ENCODE data around the gene SRGAP3.

The SRGAP3 gene

DNA sequence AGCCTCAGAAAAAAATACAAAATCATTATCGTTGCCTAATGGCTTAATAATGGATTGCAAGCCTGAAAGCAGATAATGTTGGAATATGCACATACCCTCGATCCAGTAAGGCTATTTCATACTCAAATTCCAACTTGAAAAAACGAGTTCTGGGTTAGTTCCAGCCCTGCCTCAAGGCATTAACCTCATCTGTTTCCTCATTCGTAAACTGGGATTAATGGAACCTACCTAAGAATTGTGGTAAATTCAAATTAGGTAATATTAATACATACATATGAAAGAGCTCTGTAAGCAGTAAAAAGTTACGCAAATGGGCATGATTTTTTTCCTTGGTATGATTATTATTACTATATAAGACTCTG lies 107.5 kb downstream of the SRGAP3 start:
- no peaks in the 10 kb centered on the region for H3K27me3 ChIP-seq (ENCODE audit: insufficient read depth, low read length)
- no peaks in the 10 kb centered on the region for H4K20me1 ChIP-seq (ENCODE audit: insufficient read depth, low read length)
- no peaks in the 10 kb centered on the region for H3K9me3 ChIP-seq (ENCODE audit: low read length)
- H3K9me2 ChIP-seq (ENCODE audit: low read depth, low read length) = no peaks in the 10 kb centered on the region
- no peaks in the 10 kb centered on the region for H3F3A ChIP-seq (ENCODE audit: insufficient read depth, low read length)
- TF ChIP-seq, protein P1, sequence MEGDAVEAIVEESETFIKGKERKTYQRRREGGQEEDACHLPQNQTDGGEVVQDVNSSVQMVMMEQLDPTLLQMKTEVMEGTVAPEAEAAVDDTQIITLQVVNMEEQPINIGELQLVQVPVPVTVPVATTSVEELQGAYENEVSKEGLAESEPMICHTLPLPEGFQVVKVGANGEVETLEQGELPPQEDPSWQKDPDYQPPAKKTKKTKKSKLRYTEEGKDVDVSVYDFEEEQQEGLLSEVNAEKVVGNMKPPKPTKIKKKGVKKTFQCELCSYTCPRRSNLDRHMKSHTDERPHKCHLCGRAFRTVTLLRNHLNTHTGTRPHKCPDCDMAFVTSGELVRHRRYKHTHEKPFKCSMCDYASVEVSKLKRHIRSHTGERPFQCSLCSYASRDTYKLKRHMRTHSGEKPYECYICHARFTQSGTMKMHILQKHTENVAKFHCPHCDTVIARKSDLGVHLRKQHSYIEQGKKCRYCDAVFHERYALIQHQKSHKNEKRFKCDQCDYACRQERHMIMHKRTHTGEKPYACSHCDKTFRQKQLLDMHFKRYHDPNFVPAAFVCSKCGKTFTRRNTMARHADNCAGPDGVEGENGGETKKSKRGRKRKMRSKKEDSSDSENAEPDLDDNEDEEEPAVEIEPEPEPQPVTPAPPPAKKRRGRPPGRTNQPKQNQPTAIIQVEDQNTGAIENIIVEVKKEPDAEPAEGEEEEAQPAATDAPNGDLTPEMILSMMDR (IDR thresholded peaks at IDR 0.05; ENCODE audit: low read length) = no peak
- TF ChIP-seq EZH2 (IDR thresholded peaks at IDR 0.05; ENCODE audit: borderline replicate concordance, low read length) = no peak
- H3K4me2 ChIP-seq (ENCODE audit: low read length) = no peak overlapping the region
- H3K4me3 ChIP-seq (ENCODE audit: low read depth, low read length, poor library complexity, severe bottlenecking) = no peak overlapping the region
- H3K36me3 ChIP-seq (ENCODE audit: insufficient read depth, low read length) = no peaks in the 10 kb centered on the region
- H2AFZ ChIP-seq (ENCODE audit: low read length) = no peak overlapping the region
- H3K9ac ChIP-seq (ENCODE audit: low read length) = no peak overlapping the region
- no peak overlapping the region for H3K27ac ChIP-seq (ENCODE audit: low read depth, low read length, poor library complexity, severe bottlenecking)
- H3K4me1 ChIP-seq (ENCODE audit: insufficient read depth, low read length, severe bottlenecking) = no peaks in the 10 kb centered on the region
- H3K79me2 ChIP-seq (ENCODE audit: insufficient read depth, low read length) = no peaks in the 10 kb centered on the region

DNA sequence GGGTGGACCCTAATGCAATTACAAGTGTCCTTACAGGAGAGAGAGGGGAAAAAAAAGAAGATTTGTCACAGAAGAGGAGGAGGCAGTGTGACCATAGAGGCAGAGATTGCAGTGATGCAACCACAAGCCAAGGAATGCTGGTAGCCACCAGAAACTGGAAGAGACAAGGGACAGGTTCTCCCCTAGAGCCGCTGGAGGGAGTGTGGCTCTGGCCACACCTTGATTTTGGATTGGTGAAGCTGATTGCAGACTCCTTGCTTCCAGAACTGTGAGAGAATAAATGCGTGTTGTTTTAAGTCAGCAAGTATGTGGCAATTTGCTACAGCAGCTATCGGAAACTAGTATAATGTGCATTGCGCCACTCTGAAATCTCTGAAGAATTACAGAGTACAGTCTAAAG lies 110.1 kb downstream of the SRGAP3 start:
- TF ChIP-seq, protein P1 (IDR thresholded peaks at IDR 0.05; ENCODE audit: low read length) = no peak
- Histone ChIP-seq H3K9ac (ENCODE audit: low read length) (no peak overlapping the region), H4K20me1 (ENCODE audit: insufficient read depth, low read length) (no peaks in the 10 kb centered on the region), H3K27me3 (ENCODE audit: insufficient read depth, low read length) (no peaks in the 10 kb centered on the region), H3K4me2 (ENCODE audit: low read length) (no peak overlapping the region), H3K79me2 (ENCODE audit: insufficient read depth, low read length) (no peaks in the 10 kb centered on the region), H3K4me3 (ENCODE audit: low read depth, low read length, poor library complexity, severe bottlenecking) (no peak overlapping the region), H3K27ac (ENCODE audit: low read depth, low read length, poor library complexity, severe bottlenecking) (no peak overlapping the region), H3K36me3 (ENCODE audit: insufficient read depth, low read length) (no peaks in the 10 kb centered on the region), H3K9me3 (ENCODE audit: low read length) (no peaks in the 10 kb centered on the region), H2AFZ (ENCODE audit: low read length) (no peak overlapping the region), H3K9me2 (ENCODE audit: low read depth, low read length) (no peaks in the 10 kb centered on the region), H3F3A (ENCODE audit: insufficient read depth, low read length) (no peaks in the 10 kb centered on the region), H3K4me1 (ENCODE audit: insufficient read depth, low read length, severe bottlenecking) (no peaks in the 10 kb centered on the region)

DNA sequence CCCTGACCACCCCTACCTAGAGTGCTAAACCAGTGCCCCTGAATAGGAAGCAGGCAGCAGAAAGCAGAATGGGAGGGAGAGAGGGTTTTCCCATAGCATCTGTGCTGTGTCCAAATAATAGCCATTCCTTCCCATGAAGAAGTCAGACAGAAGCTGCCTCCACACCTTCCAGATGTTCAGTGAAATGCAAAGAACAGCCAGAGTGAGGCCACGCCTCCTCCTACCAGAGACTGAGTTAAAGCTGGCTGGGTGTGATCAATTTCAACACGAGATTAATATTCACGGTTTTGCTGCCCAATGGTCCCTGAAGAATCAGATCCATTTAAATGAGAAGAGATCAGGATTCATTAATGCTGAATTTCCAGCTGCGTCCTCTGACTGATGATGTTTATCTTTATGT lies 111.8 kb downstream of the SRGAP3 start:
- no peaks in the 10 kb centered on the region for H3K79me2 ChIP-seq (ENCODE audit: insufficient read depth, low read length)
- H3F3A ChIP-seq (ENCODE audit: insufficient read depth, low read length) = no peaks in the 10 kb centered on the region
- H3K4me3 ChIP-seq (ENCODE audit: low read depth, low read length, poor library complexity, severe bottlenecking) = no peak overlapping the region
- TF ChIP-seq, protein P1 (IDR thresholded peaks at IDR 0.05; ENCODE audit: low read length) = no peak
- TF ChIP-seq EZH2 (IDR thresholded peaks at IDR 0.05; ENCODE audit: borderline replicate concordance, low read length) = no peak
- H3K9me2 ChIP-seq (ENCODE audit: low read depth, low read length) = no peaks in the 10 kb centered on the region
- H2AFZ ChIP-seq (ENCODE audit: low read length) = no peak overlapping the region
- H4K20me1 ChIP-seq (ENCODE audit: insufficient read depth, low read length) = no peaks in the 10 kb centered on the region
- no peak overlapping the region for H3K4me2 ChIP-seq (ENCODE audit: low read length)
- no peaks in the 10 kb centered on the region for H3K36me3 ChIP-seq (ENCODE audit: insufficient read depth, low read length)
- no peaks in the 10 kb centered on the region for H3K4me1 ChIP-seq (ENCODE audit: insufficient read depth, low read length, severe bottlenecking)
- no peaks in the 10 kb centered on the region for H3K27me3 ChIP-seq (ENCODE audit: insufficient read depth, low read length)
- H3K9me3 ChIP-seq (ENCODE audit: low read length) = no peaks in the 10 kb centered on the region
- H3K27ac ChIP-seq (ENCODE audit: low read depth, low read length, poor library complexity, severe bottlenecking) = no peak overlapping the region
- no peak overlapping the region for H3K9ac ChIP-seq (ENCODE audit: low read length)
